ENCODE measurements around the gene KCNK10. TPM values are rescaled to one million over a fixed set of nuclear protein-coding genes. Genes with fewer than 3 reads are reported as not detected.

The KCNK10 gene
- total RNA-seq, 4 donors from 2014 or later, result 0.40 TPM; not detected in 3

DNA sequence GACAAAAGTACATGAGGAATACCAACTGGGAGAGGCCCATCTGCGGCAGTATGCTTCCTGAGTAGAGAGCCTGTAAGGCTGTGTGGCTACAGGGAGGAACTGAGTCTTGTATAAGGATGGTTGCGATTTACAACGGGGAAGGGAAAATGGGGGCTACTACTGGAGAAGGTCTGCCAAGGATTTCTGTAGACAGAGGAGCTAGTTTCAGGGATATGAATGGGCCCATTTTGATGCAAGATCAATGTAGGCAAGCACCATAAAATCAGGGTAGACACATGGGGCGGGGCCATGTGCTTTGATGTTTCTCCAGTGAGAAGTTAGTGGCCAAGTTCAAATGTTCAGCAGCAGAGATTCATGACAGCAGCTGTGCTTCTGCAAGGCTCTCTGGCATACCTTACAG, 168.7 kb downstream of the KCNK10 start:
- WGBS, 2 donors (ENCODE audit: low coverage in 1 of 2), result 86 to 94% methylated on average over 3 to 4 of the region's 4 CpGs
- H3K4me3 ChIP-seq, result no peak overlapping the region
- TF ChIP-seq POLR2AphosphoS5 (IDR thresholded peaks at IDR 0.05), result no peak
- TF ChIP-seq, protein P1, sequence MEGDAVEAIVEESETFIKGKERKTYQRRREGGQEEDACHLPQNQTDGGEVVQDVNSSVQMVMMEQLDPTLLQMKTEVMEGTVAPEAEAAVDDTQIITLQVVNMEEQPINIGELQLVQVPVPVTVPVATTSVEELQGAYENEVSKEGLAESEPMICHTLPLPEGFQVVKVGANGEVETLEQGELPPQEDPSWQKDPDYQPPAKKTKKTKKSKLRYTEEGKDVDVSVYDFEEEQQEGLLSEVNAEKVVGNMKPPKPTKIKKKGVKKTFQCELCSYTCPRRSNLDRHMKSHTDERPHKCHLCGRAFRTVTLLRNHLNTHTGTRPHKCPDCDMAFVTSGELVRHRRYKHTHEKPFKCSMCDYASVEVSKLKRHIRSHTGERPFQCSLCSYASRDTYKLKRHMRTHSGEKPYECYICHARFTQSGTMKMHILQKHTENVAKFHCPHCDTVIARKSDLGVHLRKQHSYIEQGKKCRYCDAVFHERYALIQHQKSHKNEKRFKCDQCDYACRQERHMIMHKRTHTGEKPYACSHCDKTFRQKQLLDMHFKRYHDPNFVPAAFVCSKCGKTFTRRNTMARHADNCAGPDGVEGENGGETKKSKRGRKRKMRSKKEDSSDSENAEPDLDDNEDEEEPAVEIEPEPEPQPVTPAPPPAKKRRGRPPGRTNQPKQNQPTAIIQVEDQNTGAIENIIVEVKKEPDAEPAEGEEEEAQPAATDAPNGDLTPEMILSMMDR (IDR thresholded peaks at IDR 0.05), result no peak
- TF ChIP-seq EP300 (IDR thresholded peaks at IDR 0.05), result no peak
- no peak for TF ChIP-seq POLR2A (IDR thresholded peaks at IDR 0.05)
- no peak for ATAC-seq
- H3K27ac ChIP-seq, result no peak overlapping the region
- H3K36me3 ChIP-seq, result no peaks in the 10 kb centered on the region
- no peaks in the 10 kb centered on the region for H3K9me3 ChIP-seq
- no peaks in the 10 kb centered on the region for H3K4me1 ChIP-seq
- H3K27me3 ChIP-seq, result no peaks in the 10 kb centered on the region

DNA sequence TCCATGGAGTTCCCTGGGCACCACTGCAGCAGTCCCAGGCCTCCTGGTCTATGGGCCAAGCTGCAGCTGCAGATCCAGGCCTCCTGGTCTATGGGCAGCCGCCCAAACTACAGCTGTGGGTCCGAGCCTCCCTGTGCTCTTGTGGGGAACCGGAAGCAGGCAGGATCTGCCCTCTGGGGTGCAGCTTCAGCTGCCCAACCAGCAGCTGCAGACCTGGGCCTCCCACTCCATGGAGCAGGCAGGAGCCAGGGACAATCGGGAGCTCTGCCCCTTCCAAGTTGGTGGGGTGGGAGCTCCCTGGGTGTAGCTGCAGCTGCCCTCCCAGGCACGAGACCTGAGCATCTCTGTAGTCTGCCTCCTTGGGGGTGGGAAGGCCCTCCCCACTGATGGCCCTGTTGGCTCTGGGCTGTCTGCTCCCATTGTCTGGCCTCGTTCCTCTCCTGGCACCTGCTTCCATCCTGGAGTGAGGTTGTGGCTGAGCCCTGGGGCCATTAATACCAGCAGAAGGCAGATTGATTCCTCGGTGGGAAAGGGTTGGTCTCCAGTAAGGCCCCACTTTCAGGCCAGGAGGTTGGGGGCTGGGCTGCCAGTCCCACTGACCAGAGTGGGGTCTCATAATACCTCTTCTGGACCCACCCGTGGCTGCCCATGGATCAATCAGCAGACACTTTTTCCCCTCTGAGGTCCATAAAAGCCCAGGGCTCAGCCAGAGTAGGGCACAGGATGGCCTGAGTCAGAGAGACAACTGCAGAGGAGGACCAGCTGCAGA, 176.0 kb downstream of the KCNK10 start:
- H3K9me3 ChIP-seq, result no peaks in the 10 kb centered on the region
- no peak for ATAC-seq
- no peak for TF ChIP-seq POLR2A (IDR thresholded peaks at IDR 0.05)
- TF ChIP-seq EP300 (IDR thresholded peaks at IDR 0.05), result no peak
- TF ChIP-seq, protein P1 (IDR thresholded peaks at IDR 0.05), result no peak
- no peak for TF ChIP-seq POLR2AphosphoS5 (IDR thresholded peaks at IDR 0.05)
- no peak overlapping the region for H3K4me3 ChIP-seq
- H3K4me1 ChIP-seq, result no peaks in the 10 kb centered on the region
- H3K27me3 ChIP-seq, result no peaks in the 10 kb centered on the region
- H3K27ac ChIP-seq, result no peak overlapping the region
- no peaks in the 10 kb centered on the region for H3K36me3 ChIP-seq
- no CpG with 5 or more reads among the region's 8 CpGs for WGBS, 2 donors (ENCODE audit: low coverage in 1 of 2)

DNA sequence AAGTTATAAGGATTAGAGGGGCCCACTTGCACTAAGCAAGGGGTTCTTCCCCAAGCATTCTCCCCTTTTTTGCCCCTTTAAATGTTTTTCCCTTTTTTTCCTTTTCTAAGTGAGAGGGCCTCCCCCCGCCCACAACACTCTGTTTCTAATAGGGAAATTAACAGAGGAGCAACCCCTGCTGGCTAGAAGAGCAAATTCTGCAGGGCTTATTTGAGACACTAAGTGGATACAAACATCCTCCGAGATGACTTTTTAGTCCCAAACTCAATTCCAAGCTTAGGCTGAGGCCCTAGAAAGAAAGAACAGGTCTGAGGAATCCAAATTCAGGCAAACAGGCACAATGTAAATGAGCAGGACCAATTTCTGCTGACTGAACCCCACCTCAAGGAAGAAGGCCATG, 179.3 kb downstream of the KCNK10 start:
- Histone ChIP-seq H3K9me3 (no peaks in the 10 kb centered on the region), H3K36me3 (no peaks in the 10 kb centered on the region), H3K4me3 (no peak overlapping the region), H3K27ac (no peak overlapping the region), H3K27me3 (no peaks in the 10 kb centered on the region), H3K4me1 (no peaks in the 10 kb centered on the region)
- WGBS, 2 donors (ENCODE audit: low coverage in 1 of 2), result 50% methylated on average over 1 of the region's 2 CpGs; no CpG with 5 or more reads in 1 of the 2 donors
- TF ChIP-seq EP300 (IDR thresholded peaks at IDR 0.05) (no peak), POLR2A (IDR thresholded peaks at IDR 0.05) (no peak), POLR2AphosphoS5 (IDR thresholded peaks at IDR 0.05) (no peak)
- TF ChIP-seq, protein P1 (IDR thresholded peaks at IDR 0.05), result no peak
- no peak for ATAC-seq

DNA sequence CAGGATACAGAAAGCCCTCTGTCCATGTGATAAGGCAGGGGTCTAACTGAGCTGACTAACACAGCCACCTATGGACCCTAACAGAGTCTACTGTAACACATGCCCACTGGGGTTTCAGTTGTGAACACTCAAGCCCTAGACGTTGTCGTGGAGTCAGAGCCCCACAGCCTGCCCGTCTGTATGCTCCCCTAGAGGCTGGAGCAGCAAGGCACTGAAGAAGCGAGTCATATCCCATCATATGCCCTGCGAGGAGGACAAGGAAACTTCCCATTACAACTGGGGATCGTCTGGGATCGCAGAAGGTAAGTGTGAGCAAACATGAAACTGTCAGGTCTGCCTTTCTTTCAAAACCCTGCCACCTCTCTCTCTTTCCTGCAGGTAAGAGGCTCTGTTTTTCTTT, 180.1 kb downstream of the KCNK10 start:
- no peak for ATAC-seq
- Histone ChIP-seq H3K4me3 (no peak overlapping the region), H3K9me3 (no peaks in the 10 kb centered on the region), H3K27me3 (no peaks in the 10 kb centered on the region), H3K36me3 (no peaks in the 10 kb centered on the region), H3K27ac (no peak overlapping the region), H3K4me1 (no peaks in the 10 kb centered on the region)
- 63 to 78% methylated on average over 3 to 4 of the region's 7 CpGs for WGBS, 2 donors (ENCODE audit: low coverage in 1 of 2)
- no peak for TF ChIP-seq POLR2AphosphoS5 (IDR thresholded peaks at IDR 0.05)
- TF ChIP-seq EP300 (IDR thresholded peaks at IDR 0.05), result no peak
- TF ChIP-seq, protein P1 (IDR thresholded peaks at IDR 0.05), result no peak
- no peak for TF ChIP-seq POLR2A (IDR thresholded peaks at IDR 0.05)

DNA sequence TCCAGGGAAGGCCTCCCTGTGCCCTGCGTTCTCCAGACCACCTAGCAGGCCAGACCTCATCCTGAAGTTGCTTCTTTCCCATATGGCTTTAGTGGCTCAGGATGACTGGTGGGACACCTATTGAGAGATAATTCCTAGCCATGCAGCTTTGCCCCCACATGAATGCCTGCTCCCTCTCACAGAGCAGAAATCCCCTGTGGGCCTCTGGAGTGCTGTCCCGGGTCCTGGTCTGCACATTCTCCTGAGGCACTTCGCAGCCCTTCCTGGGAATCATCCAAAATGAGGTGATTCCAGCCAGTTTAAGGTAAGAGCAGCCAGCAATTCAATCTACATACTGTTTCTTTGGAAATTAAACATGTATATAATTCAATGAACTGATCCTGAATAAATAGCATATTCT, 182.2 kb downstream of the KCNK10 start:
- H3K27me3 ChIP-seq, result no peaks in the 10 kb centered on the region
- no peak overlapping the region for H3K4me3 ChIP-seq
- H3K4me1 ChIP-seq, result no peaks in the 10 kb centered on the region
- H3K9me3 ChIP-seq, result no peaks in the 10 kb centered on the region
- ATAC-seq, result no peak
- no peaks in the 10 kb centered on the region for H3K36me3 ChIP-seq
- H3K27ac ChIP-seq, result no peak overlapping the region
- TF ChIP-seq POLR2AphosphoS5 (IDR thresholded peaks at IDR 0.05) (no peak), POLR2A (IDR thresholded peaks at IDR 0.05) (no peak)
- TF ChIP-seq, protein P1 (IDR thresholded peaks at IDR 0.05), result no peak
- WGBS, 2 donors (ENCODE audit: low coverage in 1 of 2), result 49 to 67% methylated on average over 3 of the region's 3 CpGs

Measured in gastroesophageal sphincter (tissue), 4 donors.